Adrenal gland (tissue), 12 donors: Measurements from ENCODE around the gene CCL27. TPM values are rescaled to one million over a fixed set of nuclear protein-coding genes. Genes with fewer than 3 reads are reported as not detected.

Experiments used
- DNase-seq, 7 donors: peaks; one replicate each; pipeline ENCODE4 v3.0.0-alpha.2; 2019 to 2020
- H3K27ac ChIP-seq, 5 donors: fragments of 200-600 bp; sonication (generic) in 4 of 5; 1 replicate in 3 of 5; 2 replicates in 2 of 5; pipeline versions ENCODE4 v1.5.1 to v1.8.0; 2016 to 2020; ENCODE audit warnings: mild to moderate bottlenecking in 1 of 5
- H3K27me3 ChIP-seq: fragments of 200-600 bp; 2 replicates; pipeline ENCODE4 v1.8.0; 2021
- H3K36me3 ChIP-seq, 2 donors: fragments of 200-600 bp; replicated peaks in 1 of 2; 1 replicate in 1 of 2; 2 replicates in 1 of 2; pipeline versions ENCODE4 v1.5.1 to v1.8.0; 2018 to 2022
- H3K4me1 ChIP-seq, 2 donors: fragments of 200-600 bp; replicated peaks in 1 of 2; 1 replicate in 1 of 2; 2 replicates in 1 of 2; pipeline versions ENCODE4 v1.5.1 to v1.8.0; 2018 to 2021
- H3K4me3 ChIP-seq, 4 donors: fragments of 200-600 bp; sonication (generic) in 3 of 4; one replicate each; pipeline ENCODE4 v1.5.1; 2016 to 2018
- H3K9me3 ChIP-seq, 3 donors: fragments of 200-600 bp; sonication (generic) in 1 of 3; replicated peaks in 1 of 3; 1 replicate in 2 of 3; 2 replicates in 1 of 3; pipeline versions ENCODE4 v1.5.1 to v1.8.0; 2016 to 2021
- CTCF ChIP-seq, 6 experiments: fragments of 450-650 bp in 4 of 6; fragments of 200-600 bp in 2 of 6; sonication (generic) in 1 of 6; IDR thresholded peaks; 1 replicate in 5 of 6; 2 replicates in 1 of 6; pipeline versions ENCODE4 v1.5.1 to v1.8.0; 2016 to 2021; ENCODE audit warnings: antibody characterized with exemption in 6 of 6, mild to moderate bottlenecking in 2 of 6, moderate library complexity in 1 of 6
- POLR2A ChIP-seq, 2 donors: fragments of 450-650 bp; IDR thresholded peaks; one replicate each; pipeline ENCODE4 v1.6.1; 2017; ENCODE audit warnings: antibody characterized with exemption in 2 of 2, mild to moderate bottlenecking in 2 of 2, moderate library complexity in 1 of 2
- WGBS, 4 donors: extraction: QIAGEN DNeasy Blood & Tissue Kit in 2 of 4; methylation state at CpG; one replicate each; pipeline versions ENCODE4 v1.1.5 to v1.1.7; 2013 to 2017; 5-methylcytosine and 5-hydroxymethylcytosine counted together
- intact Hi-C, 2 donors: fragments of 100-400 bp; cut with DNase I; formaldehyde crosslinking; loops; one replicate each; pipeline versions ENCODE4 v1.14.1 to v1.15.0; 2022 to 2023
- polyA plus RNA-seq, 3 donors: library from polyadenylated mRNA; stranded (reverse); fragments of 200-250 nt in 2 of 3; fragments of 350-450 nt in 1 of 3; fragmentation: Illumina TruSeq in 1 of 3; extraction: RNeasy Lipid Tissue Mini Kit (QIAGEN cat#74804) in 1 of 3; gene quantifications; one replicate each; pipeline ENCODE4 v1.2.3, GENCODE V29; 2013 to 2014
- total RNA-seq, 9 donors: library from RNA; depleted of rRNA in 4 of 9; stranded (reverse); fragments of >200 nt in 4 of 9; fragments of 120-200 nt in 1 of 9; fragmentation: NEBNext Ultra II Directional in 1 of 9; extraction: Animal tissue kit (Norgen Biotek cat#: 25700) in 1 of 9; gene quantifications; one replicate each; pipeline versions ENCODE4 v1.1.0 to v1.2.4, GENCODE V29; 2013 to 2023
- donor health status: healthy with polysubstance abuse.
- donor health status: Bipolar disorder and iron deficiency.
- donor health status: DM: yes; HTN: yes; CAD: no.
- donor health status: DM: no; HTN: no; CAD: no.
- donor health status: DM: no; HTN: no; CAD: no.
- donor health status: DM: yes; HTN: yes; CAD: no.

Gene CCL27
- total and polyA plus RNA-seq, 12 donors: 0.10 to 0.65 (median 0.33) TPM; not detected in 7

- DNase-seq: no peak
- TF ChIP-seq POLR2A (IDR thresholded peaks at IDR 0.05) (no peak), CTCF (IDR thresholded peaks at IDR 0.05) (no peak)
- H3K4me1 ChIP-seq: no peaks in the 10 kb centered on the region
- no peaks in the 10 kb centered on the region for H3K9me3 ChIP-seq
- H3K4me3 ChIP-seq: no peak within 1 kb of the TSS
- 61 to 76% (median 67%) methylated on average over 6 of the region's 6 CpGs for WGBS, 4 donors
- no peaks in the 10 kb centered on the region for H3K27me3 ChIP-seq
- no peak within 1 kb of the TSS for H3K27ac ChIP-seq
- H3K36me3 ChIP-seq: no peaks in the 10 kb centered on the region
- intact Hi-C loops: no loop called here
These were observed 28.8 kb upstream of the CCL27 start, which contains the start of gene CCL19 for GRCh38 chr9:34690983-34691935. TSS of gene CCL19 (minus strand) at chr9:34691276. CDS start at chr9:34691139, 137 bp downstream.

GRCh38 chr9:34689512-34689911, 27.1 kb upstream of the CCL27 start:
- 73 to 85% (median 78%) methylated on average over 8 of the region's 8 CpGs for WGBS, 4 donors
- no peaks in the 10 kb centered on the region for H3K4me1 ChIP-seq
- H3K27ac ChIP-seq: no peak overlapping the region
- no peaks in the 10 kb centered on the region for H3K36me3 ChIP-seq
- no peak for DNase-seq
- intact Hi-C loops: no loop called here
- TF ChIP-seq POLR2A (IDR thresholded peaks at IDR 0.05) (no peak), CTCF (IDR thresholded peaks at IDR 0.05) (no peak)
- no peaks in the 10 kb centered on the region for H3K27me3 ChIP-seq
- H3K4me3 ChIP-seq: no peak overlapping the region
- no peaks in the 10 kb centered on the region for H3K9me3 ChIP-seq

GRCh38 chr9:34689116-34689470, 26.6 kb upstream of the CCL27 start:
- intact Hi-C loops: no loop called here
- Histone ChIP-seq H3K36me3 (no peaks in the 10 kb centered on the region), H3K4me3 (no peak overlapping the region), H3K4me1 (no peaks in the 10 kb centered on the region), H3K27me3 (no peaks in the 10 kb centered on the region), H3K27ac (no peak overlapping the region), H3K9me3 (no peaks in the 10 kb centered on the region)
- no peak for TF ChIP-seq POLR2A (IDR thresholded peaks at IDR 0.05)
- no peak for TF ChIP-seq CTCF (IDR thresholded peaks at IDR 0.05)
- 82 to 92% (median 89%) methylated on average over 4 of the region's 4 CpGs for WGBS, 4 donors
- DNase-seq: no peak

- no peaks in the 10 kb centered on the region for H3K36me3 ChIP-seq
- DNase-seq: no peak
- H3K27me3 ChIP-seq: no peaks in the 10 kb centered on the region
- no peaks in the 10 kb centered on the region for H3K9me3 ChIP-seq
- no peak overlapping the region for H3K27ac ChIP-seq
- WGBS, 4 donors: 61 to 78% (median 64%) methylated on average over 4 to 5 of the region's 5 CpGs
- intact Hi-C loops: no loop called here
- TF ChIP-seq POLR2A (IDR thresholded peaks at IDR 0.05) (no peak), CTCF (IDR thresholded peaks at IDR 0.05) (no peak)
- H3K4me3 ChIP-seq: no peak overlapping the region
- no peaks in the 10 kb centered on the region for H3K4me1 ChIP-seq
These were observed 26.1 kb upstream of the CCL27 start for GRCh38 chr9:34688329-34689115.
